ENCODE measurements around the gene MYO3B.

DNA sequence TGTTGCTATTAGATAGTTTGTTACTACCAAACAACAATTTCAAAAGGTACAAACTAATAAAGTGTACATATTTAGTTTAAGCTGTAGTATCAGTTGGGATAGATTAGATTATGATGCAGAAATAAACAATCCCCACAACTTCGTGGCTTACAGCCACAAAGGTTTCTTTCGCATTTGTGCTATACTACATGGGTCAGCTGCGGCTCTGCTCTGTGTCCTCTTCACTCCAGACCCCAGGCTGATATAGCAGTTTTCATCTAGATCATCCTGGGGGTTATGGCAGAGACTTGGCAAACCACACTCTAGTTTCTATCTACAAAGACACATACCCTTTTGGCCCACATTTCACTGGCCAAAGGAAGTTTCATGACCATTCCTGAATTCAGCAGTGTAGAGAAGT, 429.2 kb downstream of the MYO3B start:
- no peak for TF ChIP-seq CTCF (conservative IDR thresholded peaks at IDR 0.05; ENCODE audit: low read length)
- no peak for TF ChIP-seq EZH2phosphoT487 (IDR thresholded peaks at IDR 0.05; ENCODE audit: borderline replicate concordance, low read depth, low read length)
